Left hindlimb (tissue), 1 donor: ENCODE measurements around the gene PPTC7.
A peak's percentile ranks its signal among the peaks of the same experiment; 100 is the strongest.
"Not testable (repeated sequence)": the region's sequence is repeated elsewhere in the genome, so short reads cannot be mapped to it uniquely, and the experiment has no call there.

Experiments
- DNase-seq: peaks from one replicate; pipeline ENCODE4 v3.0.0-alpha.2; 2018

The PPTC7 gene

GRCh38 chr12:110582276-110583136 is 612 bp downstream of the PPTC7 start:
- DNase-seq = peak; percentile 71

GRCh38 chr12:110581931-110582275 is 1.2 kb downstream of the PPTC7 start:
- DNase-seq = no peak

GRCh38 chr12:110579535-110580253 is 3.4 kb downstream of the PPTC7 start:
- no peak for DNase-seq

GRCh38 chr12:110578694-110579534 is 4.2 kb downstream of the PPTC7 start:
- DNase-seq = no peak

- DNase-seq = no peak
Observed at GRCh38 chr12:110577864-110578693, 5.0 kb downstream of the PPTC7 start.

GRCh38 chr12:110576504-110576903 is 6.6 kb downstream of the PPTC7 start:
- DNase-seq = no peak

GRCh38 chr12:110575326-110575725 is 7.8 kb downstream of the PPTC7 start:
- DNase-seq = no peak

- not testable (repeated sequence) for DNase-seq
Observed at GRCh38 chr12:110574717-110575230, 8.3 kb downstream of the PPTC7 start.

- no peak for DNase-seq
Observed at GRCh38 chr12:110574044-110574443, 9.1 kb downstream of the PPTC7 start.

GRCh38 chr12:110570798-110571197 is 12.3 kb downstream of the PPTC7 start:
- not testable (repeated sequence) for DNase-seq

GRCh38 chr12:110569838-110570237 is 13.3 kb downstream of the PPTC7 start:
- DNase-seq = not testable (repeated sequence)

- no peak for DNase-seq
Observed at GRCh38 chr12:110568752-110569151, 14.4 kb downstream of the PPTC7 start.

GRCh38 chr12:110566993-110567392 is 16.1 kb downstream of the PPTC7 start:
- no peak for DNase-seq

- DNase-seq = no peak
Observed at GRCh38 chr12:110565894-110566871, 16.9 kb downstream of the PPTC7 start.

GRCh38 chr12:110564471-110564991 is 18.6 kb downstream of the PPTC7 start:
- no peak for DNase-seq

GRCh38 chr12:110563702-110564470 is 19.2 kb downstream of the PPTC7 start:
- no peak for DNase-seq

- not testable (repeated sequence) for DNase-seq
Observed at GRCh38 chr12:110562386-110562785, 20.7 kb downstream of the PPTC7 start.

- DNase-seq = no peak
Observed at GRCh38 chr12:110561471-110562201, 21.5 kb downstream of the PPTC7 start.

GRCh38 chr12:110560946-110561345 is 22.2 kb downstream of the PPTC7 start:
- DNase-seq = no peak
